HG03280 (cell line): ENCODE data around the gene SHISA9.
"Not testable (repeated sequence)": the region's sequence is repeated elsewhere in the genome, so short reads cannot be mapped to it uniquely, and the experiment has no call there.

Source experiments
- ATAC-seq: cut with Tn5 transposase; IDR thresholded peaks from one replicate; pipeline ENCODE4 v1.9.1; 2021; ENCODE audit warnings: mild to moderate bottlenecking, moderate library complexity; ENCODE audit not compliant: unreplicated experiment

SHISA9 gene

DNA sequence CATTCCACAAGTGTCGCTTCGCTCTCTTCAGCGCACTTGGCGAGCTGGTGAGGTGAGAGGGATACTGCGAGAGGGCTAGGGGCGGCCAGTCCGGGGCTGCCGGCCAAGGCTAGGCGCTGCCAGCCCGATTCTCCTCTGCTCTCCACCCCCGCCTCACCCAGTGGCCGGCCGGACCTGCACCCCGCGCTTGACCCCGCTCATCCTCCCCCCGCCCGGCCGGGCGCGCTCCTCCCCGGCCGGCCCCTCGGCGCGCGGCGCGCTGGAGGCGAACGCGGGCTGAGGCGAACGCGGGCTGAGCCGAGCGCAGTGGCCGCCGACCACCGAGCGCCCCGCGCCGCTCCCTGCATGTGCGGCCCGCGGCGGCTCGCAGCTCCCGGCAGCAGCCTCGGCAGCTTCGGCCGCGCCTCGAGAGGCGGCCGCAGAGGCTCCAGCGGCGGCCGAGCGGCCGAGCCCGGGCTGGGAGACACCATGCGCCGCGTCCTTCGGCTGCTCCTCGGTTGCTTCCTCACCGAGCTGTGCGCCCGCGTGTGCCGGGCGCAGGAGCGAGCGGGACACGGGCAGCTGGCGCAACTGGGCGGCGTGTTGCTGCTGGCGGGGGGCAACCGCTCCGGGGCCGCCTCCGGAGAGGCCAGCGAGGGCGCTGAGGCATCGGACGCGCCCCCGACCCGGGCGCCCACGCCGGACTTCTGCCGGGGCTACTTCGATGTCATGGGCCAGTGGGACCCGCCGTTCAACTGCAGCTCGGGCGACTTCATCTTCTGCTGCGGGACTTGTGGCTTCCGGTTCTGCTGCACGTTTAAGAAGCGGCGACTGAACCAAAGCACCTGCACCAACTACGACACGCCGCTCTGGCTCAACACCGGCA, at the start of gene SHISA9:
Gene SHISA9 (plus strand): TSS at position 2 of the 865 bp plus-strand sequence.
- ATAC-seq = no peak

DNA sequence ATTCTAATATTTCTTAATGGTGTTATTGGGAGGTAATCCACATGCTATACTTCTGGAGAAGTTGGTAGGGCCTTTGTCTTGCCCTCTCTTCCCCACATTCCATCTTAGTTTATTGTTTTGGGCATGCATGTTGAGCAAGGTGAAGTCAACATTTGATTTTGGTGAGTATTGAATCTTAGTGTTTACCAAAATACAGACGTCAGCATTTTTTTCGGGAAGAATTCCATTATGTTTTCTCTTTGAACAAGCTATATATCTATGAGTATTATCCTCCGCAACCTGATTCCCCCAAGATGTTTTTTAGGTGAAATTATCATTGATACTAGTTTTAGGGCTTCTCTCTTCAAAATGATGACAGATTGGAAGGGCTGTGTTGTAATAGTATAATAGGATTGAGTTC, 47.4 kb upstream of the SHISA9 start:
- ATAC-seq = no peak

- ATAC-seq = not testable (repeated sequence)
Observed at GRCh38 chr16:12857435-12857834, 44.0 kb upstream of the SHISA9 start.

DNA sequence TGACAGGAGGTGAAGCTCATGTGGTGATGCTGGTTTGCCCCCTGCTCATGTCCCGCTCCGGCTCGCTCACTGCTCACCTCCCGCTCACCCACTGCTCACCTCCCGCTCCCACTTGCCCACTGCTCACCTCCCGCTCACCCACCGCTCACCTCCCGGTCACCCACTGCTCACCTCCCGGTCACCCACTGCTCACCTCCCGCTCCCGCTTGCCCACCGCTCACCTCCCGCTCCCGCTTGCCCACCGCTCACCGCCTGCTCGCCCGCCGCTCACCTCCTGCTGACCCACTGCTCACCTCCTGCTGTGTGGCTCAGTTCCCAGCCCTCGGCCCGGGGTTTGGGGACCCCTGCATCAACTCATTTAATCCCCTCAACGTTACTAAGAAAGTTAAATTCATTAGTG, 39.1 kb upstream of the SHISA9 start:
- ATAC-seq = no peak

DNA sequence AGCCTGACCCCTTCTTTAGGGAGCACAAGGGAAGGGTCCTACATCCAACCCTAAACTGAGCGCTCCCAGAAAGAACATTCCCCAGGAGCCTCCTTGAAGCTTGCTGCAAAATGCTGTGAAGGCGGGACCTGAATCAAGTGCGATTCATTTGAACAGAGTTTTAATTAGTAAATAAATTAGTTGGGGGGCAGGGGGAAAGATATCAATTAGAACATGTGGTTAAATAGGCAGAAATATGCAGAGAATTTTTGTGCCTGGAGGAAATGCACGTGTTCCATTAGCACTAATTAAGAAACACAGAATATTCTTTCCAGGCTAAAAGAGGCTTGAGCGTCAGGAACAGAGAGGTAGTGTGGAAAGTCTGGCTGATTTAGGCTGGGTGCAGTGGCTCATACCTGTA, 38.5 kb upstream of the SHISA9 start:
- ATAC-seq = no peak

DNA sequence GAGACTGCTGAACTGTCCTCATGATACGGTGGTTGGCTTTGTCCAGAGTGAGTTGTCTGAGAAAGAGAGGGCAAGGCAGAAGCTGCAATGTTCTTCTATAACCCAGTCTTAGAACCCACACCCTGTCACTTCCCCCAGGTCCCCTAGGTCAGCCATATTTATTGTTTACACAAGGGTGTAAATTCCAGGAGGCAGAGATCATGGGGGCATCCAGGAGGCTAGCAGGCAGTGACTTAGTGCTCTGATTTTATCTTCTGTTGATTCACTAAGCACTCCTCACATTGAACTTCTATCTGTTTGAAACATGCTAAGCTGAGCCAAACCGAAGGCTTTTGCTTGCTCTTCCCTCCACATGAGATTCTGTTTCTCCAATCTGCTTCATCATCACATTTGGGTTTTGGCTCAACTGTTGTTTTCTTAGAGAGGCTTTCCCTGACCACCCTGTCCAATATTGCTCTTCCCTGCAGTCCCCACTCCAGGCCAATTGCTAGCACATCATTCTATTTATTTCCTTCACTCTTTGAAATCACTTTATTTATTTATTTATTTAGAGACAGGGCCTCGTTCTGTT, 34.3 kb upstream of the SHISA9 start:
- ATAC-seq = no peak

- ATAC-seq = no peak
Observed at GRCh38 chr16:12868169-12868568, 33.2 kb upstream of the SHISA9 start.

- ATAC-seq = no peak
Observed at GRCh38 chr16:12868788-12869187, 32.6 kb upstream of the SHISA9 start.

GRCh38 chr16:12869698-12870427, 31.5 kb upstream of the SHISA9 start:
- ATAC-seq = no peak

DNA sequence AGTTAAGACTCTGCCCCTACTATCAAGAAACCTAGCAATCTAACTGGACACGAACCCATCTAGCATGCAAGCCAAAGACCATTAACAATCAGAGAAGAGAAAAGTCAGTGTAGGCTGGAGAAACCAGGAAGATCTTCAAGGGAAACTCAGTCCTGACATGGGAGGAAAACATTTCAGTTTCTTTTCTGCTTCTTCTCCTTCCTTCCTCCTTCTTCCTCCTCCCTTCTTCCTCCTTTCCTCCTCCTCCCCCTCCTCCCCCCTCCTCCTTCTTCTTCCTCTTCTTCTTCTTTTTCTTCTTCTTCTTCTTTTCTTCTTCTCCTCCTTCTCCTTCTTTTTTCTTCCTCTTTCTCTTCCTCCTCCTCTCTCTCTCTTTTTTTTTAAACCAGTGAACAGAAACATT, 29.6 kb upstream of the SHISA9 start:
- no peak for ATAC-seq

DNA sequence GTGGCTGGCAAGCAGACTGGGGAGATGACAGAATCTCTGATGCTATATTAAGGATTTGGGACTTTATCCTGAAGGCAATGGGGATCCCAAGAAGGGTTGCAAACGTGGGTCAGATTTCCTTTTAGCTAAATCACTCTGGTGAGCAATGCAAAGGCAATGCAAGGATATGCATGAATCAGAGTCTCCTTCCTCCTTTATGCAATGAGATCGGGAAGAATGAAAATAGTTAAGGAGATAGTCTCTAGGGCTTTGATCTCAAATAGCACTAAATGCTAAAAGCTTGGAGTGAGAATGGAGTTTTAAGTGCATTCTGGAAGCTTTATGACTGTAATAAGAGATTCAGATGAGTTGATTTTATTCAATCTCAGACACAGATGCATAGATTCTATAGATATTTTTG, 27.2 kb upstream of the SHISA9 start:
- ATAC-seq = no peak

DNA sequence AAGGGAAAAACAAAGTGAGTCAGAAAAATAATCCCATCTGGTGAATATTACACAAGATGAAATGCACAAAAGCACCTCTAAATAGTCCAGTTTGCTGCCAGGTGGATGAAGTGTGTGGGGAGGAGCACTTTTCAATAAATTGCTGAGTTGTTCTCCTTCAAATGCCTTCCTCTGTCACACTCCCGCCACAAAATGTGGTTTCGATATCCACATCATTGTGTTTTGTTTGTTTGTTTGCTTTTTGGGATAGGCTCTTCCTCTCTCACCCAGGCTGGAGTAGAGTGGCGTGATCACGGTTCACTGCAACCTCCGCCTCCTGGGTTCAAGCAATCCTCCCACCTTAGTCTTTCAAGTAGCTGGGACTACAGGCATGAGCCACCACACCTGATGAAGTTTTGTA, 24.6 kb upstream of the SHISA9 start:
- no peak for ATAC-seq

- no peak for ATAC-seq
Observed at GRCh38 chr16:12878973-12879372, 22.4 kb upstream of the SHISA9 start.

GRCh38 chr16:12879812-12880211, 21.6 kb upstream of the SHISA9 start:
- ATAC-seq = no peak

GRCh38 chr16:12881182-12881581, 20.2 kb upstream of the SHISA9 start:
- ATAC-seq = no peak

DNA sequence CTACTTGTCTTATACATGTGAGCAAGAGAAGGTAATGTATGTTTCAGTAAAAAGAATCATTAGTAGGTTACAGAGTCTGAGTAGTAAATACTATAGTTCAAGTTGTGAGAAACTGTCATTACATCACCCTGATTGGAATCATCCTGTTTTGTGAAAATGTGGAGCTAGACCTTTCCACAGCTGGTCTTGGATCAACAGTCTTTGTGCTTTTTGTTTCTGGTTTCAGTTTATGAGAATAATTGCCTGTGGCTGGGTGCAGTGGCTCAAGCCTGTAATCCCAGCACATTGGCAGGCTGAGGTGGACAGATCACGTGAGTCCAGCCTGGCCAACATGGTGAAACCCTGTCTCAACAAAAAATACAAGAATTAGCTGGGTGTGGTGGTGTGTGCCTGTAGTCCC, 19.7 kb upstream of the SHISA9 start:
- no peak for ATAC-seq

DNA sequence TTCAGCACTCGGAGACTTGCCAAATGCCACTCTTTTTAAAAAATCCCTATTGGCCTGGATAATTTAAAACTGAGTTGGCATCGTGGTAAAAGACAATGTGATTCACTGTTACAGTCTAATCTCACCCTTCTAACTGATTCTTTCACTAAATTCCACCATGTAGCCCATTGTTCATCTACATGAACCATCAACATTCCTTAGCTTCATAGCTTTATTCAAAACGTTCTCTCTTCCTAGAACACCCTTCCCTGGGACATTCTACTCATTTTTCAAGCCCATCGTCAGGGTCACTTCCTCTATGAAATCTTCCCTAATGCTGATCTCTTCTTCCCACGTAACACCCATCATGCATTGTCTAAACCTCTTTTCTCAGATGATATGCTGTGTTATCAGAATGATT, 15.7 kb upstream of the SHISA9 start:
- ATAC-seq = no peak

DNA sequence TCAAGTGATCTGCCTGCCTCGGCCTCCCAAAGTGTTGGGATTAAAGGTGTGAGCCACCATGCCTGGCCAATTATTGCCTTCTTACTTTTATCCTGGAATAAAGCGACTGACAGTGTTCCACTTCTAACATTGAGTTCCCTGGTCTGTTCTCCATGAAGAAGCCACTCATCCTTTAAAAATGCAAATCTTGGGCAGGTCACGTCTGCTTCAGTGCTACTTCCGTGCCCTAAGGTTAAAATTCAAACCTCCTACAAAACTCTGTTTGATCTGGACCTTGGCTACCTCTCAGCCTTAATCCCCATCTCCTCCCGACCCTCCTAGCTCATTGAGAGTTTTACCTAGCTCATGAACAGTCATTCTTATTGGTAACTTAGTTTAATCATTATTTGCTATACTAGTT, 9.6 kb upstream of the SHISA9 start:
- ATAC-seq = no peak

GRCh38 chr16:12893050-12893750, 8.2 kb upstream of the SHISA9 start:
- ATAC-seq = no peak

DNA sequence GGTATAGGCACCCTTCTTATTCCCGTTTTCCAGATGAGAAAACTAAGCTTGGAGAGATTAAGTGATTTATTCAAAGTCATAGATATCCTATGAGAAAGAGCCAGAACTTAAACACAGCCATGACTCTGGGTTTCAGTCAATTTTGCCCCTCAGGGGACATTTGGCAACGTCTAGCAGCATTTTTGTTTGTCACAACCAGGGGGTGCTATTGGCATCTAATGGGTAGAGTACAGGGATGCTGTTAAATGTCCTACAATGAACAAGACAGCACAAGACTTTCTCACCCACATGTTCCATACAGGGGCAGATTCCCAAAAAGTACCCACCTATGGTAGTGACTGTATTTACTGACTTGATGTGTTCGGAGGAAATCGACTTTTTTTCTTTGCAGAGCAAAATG, 4.8 kb upstream of the SHISA9 start:
- ATAC-seq = no peak

DNA sequence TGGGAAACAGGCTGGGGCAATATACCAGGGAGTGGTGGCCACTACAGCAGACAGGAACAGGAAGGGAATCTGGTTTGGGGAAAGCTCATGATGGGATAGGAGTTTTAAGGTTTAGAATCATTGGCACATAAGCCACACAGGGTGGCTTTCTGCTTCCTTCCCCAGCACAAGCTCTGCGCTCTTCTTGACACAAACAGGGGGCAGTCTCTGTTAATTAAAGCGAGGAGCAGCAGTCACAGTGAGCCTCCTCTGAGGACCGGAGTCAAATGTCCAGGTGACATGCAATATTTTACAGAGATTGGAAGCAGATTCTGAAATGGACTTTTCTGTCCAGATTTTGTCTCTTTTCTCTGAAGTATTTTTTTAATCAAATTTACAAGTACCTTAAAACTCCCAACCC, 2.8 kb upstream of the SHISA9 start:
- ATAC-seq = no peak
